Measurements from ENCODE around the gene PARVB.

- TF ChIP-seq POLR2A (IDR thresholded peaks at IDR 0.05) (no peak), POLR2AphosphoS5 (IDR thresholded peaks at IDR 0.05) (no peak), EP300 (IDR thresholded peaks at IDR 0.05) (no peak)
- TF ChIP-seq, protein P1, sequence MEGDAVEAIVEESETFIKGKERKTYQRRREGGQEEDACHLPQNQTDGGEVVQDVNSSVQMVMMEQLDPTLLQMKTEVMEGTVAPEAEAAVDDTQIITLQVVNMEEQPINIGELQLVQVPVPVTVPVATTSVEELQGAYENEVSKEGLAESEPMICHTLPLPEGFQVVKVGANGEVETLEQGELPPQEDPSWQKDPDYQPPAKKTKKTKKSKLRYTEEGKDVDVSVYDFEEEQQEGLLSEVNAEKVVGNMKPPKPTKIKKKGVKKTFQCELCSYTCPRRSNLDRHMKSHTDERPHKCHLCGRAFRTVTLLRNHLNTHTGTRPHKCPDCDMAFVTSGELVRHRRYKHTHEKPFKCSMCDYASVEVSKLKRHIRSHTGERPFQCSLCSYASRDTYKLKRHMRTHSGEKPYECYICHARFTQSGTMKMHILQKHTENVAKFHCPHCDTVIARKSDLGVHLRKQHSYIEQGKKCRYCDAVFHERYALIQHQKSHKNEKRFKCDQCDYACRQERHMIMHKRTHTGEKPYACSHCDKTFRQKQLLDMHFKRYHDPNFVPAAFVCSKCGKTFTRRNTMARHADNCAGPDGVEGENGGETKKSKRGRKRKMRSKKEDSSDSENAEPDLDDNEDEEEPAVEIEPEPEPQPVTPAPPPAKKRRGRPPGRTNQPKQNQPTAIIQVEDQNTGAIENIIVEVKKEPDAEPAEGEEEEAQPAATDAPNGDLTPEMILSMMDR (IDR thresholded peaks at IDR 0.05) = no peak
Observed at GRCh38 chr22:44192816-44193534, 168.9 kb downstream of the PARVB start.
